Stimulated activated CD4-positive, alpha-beta T cell treated with anti-CD3 and anti-CD28 coated beads, Interleukin-12 subunit alpha, Interleukin-12 subunit beta, amount 100 ng/mL, for 24 hours (primary cell): Measurements from ENCODE around the gene ECE1.

ENCODE experiments used
- DNase-seq, 2 experiments: peaks; one replicate each; pipeline ENCODE4 v3.0.0-alpha.2; 2020; ENCODE audit warnings: low read depth in 2 of 2

The ECE1 gene

DNA sequence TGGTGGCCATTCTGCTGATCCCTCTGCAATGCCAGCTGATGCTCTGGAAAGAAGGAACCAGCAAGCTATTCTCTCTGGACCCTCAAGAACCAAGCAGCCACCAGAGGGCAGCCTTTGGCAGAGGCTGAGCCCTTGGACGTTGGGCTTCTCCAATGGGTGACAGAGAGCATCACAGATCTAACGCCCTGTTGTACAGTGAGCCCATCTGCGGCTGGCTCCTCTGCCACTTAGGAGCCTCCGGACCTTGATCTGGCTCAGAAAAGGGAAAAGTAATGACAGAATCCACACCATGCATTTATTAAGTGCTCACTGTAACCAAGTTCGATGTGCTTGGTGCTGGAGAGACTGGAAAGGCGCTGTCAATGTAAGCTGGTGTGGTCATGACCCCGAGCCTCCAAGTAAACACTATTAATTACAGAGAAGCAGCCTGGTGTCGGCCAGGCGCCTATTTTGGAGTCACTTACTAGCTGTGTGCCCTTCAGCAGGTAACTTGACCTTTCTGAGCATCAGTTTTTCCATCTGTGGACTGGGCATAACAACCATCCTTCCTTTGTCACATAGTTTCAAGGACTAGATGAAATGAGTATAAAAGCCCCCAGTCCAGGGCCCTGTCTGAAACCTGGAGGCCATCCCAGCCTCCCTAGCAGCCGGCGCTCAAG lies 34.9 kb downstream of the ECE1 start:
- DNase-seq = peak; percentile 63 to 78

DNA sequence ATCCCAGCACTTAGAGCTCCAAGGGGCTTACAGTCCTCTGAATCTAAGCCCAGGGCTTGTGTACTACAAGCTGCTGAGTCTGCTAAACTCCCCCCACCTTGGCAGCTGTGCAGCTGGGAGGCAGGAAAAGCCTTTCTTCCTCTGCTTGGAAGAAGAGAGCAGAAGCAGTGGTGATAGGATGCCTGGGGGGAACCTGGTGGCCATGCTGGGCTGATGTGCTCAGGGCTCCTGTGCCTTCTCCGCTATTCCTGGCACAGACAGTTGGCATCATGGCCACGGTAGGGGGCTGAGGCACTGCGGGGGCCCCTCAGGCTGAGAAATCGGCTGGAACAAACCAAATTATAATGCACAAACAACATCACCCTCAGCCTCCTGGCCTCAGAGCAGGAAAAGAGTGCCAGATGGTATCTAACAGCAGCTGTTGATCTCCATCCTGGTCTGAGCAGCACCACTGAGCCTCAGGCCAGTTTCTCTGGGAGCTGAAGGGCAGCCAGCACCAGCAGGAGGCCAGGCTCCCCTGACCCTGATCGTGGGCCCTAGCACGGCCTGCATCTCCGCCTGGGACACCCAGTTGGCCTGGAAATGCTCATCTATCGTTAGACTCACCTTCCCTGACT lies 35.8 kb downstream of the ECE1 start:
- no peak for DNase-seq

- DNase-seq = peak in 1 of 2 experiments; percentile 43
Measured at GRCh38 chr1:21251773-21252471, 38.3 kb downstream of the ECE1 start.

DNA sequence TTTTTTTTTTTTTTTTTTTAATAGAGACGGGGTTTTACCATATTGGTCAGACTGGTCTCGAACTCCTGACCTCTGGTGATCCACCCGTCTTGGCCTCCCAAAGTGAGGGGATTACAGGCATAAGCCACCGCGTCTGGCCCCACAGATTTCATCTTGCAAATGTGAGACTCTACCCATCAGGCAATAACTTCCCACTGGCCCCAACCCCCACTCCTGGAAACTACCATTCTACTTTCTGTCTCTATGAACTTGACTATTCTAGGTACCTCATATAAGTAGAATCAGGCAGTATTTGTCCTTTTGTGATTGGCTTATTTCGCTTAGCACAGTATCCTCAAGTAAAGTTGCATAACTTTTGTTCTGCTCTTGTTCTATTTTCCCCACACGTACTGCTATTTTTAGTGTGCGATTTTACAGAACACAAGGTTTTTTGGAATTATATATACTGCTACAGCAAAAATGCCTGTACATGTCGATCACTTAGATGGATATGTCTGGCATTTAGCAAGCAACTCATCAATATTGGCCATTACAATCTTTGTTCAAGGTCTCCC lies 40.2 kb downstream of the ECE1 start:
- DNase-seq = no peak

- no peak for DNase-seq
Measured at GRCh38 chr1:21247892-21248715, 42.2 kb downstream of the ECE1 start.

DNA sequence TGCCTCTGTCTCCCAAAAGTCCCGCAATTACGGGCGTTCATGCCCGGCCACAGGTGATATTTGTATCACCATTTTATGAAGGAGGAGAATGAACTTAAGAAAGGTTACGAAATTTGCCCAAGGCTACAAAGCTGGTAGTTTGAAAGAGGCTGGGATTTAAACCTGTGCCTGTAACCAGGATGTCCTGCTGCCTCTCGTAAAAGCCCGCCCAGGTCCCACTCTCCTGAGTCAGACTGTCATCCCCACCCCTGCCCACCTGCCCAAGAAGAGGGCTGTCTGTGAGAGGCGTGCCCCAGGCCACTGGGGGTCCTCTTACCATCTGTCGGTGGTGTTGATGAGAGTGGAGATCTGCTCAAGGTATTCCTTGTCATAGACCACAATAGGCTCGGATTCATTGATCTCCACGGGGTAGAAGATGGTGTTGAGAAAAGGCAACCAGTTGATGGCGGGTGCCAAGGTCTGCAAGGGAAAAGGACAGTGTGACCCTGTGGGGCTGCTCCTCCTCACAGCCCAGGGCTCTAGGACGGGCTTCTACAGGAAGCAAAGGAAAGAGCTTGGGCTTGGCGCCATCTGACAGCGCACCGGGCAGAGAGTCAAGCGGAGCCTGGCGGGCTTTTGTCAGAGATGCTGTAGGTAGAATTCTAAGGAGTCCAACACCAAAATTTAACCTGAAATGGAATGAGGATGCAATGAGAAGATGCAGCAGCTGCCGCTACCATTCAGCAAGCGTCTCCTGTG lies 43.2 kb downstream of the ECE1 start:
- no peak for DNase-seq

GRCh38 chr1:21245688-21246229 lies 44.5 kb downstream of the ECE1 start:
- DNase-seq = no peak

DNA sequence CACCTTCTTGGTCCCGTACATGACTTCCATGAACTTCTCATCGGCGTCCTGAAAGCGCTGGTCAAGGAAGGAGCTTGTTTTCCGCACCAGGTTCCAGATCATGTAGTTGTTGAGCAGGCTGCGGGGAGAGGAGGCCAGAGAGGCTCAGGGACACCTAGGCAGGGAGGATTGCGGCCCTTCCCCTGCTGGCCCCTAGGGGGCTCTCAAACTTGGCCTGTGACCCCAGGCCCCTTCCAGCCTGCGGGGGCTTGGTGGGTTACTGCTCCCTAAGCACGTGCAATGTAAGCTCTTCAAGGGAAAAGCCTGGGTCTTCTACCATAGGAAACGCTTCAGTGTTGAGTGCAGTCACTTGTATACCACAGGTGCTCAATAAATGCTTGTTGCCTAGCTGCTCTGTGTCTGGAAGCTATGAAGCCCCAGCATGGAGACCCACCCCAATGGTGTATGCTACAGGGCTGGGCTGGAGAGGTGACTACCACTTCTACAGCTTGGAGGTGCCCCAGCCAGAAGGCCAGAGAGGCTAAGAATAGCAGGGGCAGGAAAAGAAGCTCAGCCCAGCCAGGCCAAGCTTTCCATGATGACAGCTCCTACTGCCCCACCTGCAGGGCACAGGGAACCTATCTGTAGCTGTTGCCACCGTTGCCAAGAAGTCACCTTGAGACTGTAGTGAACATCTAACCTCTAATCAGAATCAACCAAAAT lies 45.1 kb downstream of the ECE1 start:
- DNase-seq = no peak

- DNase-seq = no peak
Measured at GRCh38 chr1:21244154-21244553, 46.1 kb downstream of the ECE1 start.

DNA sequence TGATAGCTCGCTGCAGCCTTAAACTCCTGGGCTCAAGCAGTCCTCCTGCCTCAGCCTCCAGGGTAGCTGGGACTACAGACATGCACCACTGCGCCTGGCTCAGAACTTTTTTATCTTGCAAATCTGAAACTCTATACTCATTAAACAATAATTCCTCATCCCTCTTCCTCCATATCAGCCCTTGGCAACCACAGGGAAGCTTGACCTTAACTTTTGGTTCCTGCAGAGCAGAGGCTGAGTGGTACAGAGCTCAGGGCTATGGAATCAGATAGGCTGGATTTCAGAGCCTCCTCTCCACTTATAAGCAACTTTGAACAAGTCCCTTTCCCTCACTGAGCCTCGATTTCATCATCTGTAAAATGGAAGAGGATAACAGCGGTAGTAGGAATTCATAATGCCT lies 47.4 kb downstream of the ECE1 start:
- no peak for DNase-seq

- DNase-seq = no peak
Measured at GRCh38 chr1:21241771-21242581, 48.3 kb downstream of the ECE1 start.

- no peak for DNase-seq
Measured at GRCh38 chr1:21240706-21241105, 49.6 kb downstream of the ECE1 start.

DNA sequence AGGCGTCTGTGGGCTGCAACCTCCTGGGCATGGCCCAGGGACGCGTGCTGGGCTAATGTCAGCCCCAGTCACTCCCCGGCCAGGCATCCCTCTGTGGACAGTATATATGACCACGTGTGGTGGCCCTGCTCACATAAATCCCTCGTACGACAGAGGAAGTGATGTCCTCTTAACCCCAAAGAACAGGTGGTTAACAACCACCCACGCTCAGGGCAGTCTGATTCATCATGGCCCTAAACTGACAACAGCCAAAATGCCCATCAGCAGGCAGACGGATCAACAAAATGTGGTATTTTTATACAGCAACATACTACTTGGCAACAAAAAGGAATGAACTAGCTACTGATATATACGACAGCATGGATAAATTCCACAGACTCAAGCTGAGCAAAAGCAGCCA lies 51.0 kb downstream of the ECE1 start:
- DNase-seq = no peak

GRCh38 chr1:21238141-21238800 lies 52.0 kb downstream of the ECE1 start:
- no peak for DNase-seq

- DNase-seq = no peak
Measured at GRCh38 chr1:21237446-21238088, 52.7 kb downstream of the ECE1 start.

- DNase-seq = no peak
Measured at GRCh38 chr1:21236178-21236577, 54.1 kb downstream of the ECE1 start.

DNA sequence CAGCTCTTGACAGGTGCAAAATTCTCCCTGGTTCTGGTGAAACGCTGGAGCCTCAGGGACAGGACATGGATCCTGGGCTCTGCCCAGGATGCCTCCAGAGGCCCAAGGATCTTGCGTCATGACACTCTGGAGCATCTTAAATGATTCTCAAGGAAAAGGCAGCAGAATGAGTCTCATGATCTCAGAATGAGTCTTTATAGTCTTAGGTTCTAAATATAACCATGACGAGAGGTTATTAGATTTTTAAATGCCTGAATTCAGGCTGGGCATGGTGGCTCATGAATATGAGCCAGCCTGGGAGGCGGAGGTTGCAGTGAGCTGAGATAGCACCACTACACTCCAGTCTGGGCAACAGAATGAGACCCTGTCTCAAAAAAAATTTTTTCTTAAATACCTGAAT lies 55.5 kb downstream of the ECE1 start:
- no peak for DNase-seq

DNA sequence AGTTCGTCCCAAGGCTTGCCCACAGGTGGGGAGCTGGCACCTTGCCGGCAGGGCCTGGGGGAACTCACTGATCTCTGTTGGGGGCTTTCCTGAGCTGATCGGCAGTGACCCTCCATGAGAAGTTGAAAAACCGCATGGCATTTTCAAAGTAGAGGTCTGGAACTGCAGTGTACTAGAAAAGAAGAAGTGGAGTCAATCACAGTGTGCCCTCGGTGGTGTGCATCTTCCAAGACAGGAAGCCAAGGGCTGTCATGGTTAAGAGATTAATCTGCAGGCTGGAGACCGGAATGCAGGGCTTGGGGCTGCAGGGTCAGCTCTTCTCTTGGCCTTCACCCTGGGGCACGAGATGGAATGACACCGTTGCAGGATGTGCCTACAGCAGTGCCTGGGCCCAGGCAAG lies 56.8 kb downstream of the ECE1 start:
- DNase-seq = no peak
